Activated naive CD8-positive, alpha-beta T cell (primary cell): ENCODE results near the gene FAM90A1.
"Not testable (repeated sequence)": the region's sequence is repeated elsewhere in the genome, so short reads cannot be mapped to it uniquely, and the experiment has no call there.

ENCODE experiments used
- H3K27ac Mint-ChIP-seq: one replicate; pipeline ENCODE4 v1.8.0; 2021; ENCODE audit warnings: mixed read lengths
- H3K27me3 Mint-ChIP-seq: one replicate; pipeline ENCODE4 v1.8.0; 2021; ENCODE audit warnings: mixed read lengths
- H3K36me3 Mint-ChIP-seq: one replicate; pipeline ENCODE4 v1.8.0; 2021; ENCODE audit warnings: mixed read lengths
- H3K4me1 Mint-ChIP-seq: one replicate; pipeline ENCODE4 v1.8.0; 2021; ENCODE audit warnings: low read depth, mixed read lengths
- H3K4me3 Mint-ChIP-seq: one replicate; pipeline ENCODE4 v1.8.0; 2021; ENCODE audit warnings: mild to moderate bottlenecking, mixed read lengths
- H3K9me3 Mint-ChIP-seq: one replicate; pipeline ENCODE4 v1.8.0; 2021; ENCODE audit warnings: low read depth, mixed read lengths

FAM90A1 gene

GRCh38 chr12:8221844-8222243 is 5.6 kb downstream of the FAM90A1 start:
- not testable (repeated sequence) for H3K36me3 Mint-ChIP-seq, H3K27ac Mint-ChIP-seq, H3K4me1 Mint-ChIP-seq, H3K4me3 Mint-ChIP-seq, H3K27me3 Mint-ChIP-seq, H3K9me3 Mint-ChIP-seq

- not testable (repeated sequence) for H3K36me3 Mint-ChIP-seq, H3K9me3 Mint-ChIP-seq, H3K4me3 Mint-ChIP-seq, H3K4me1 Mint-ChIP-seq, H3K27ac Mint-ChIP-seq, H3K27me3 Mint-ChIP-seq
Measured at GRCh38 chr12:8221375-8221774, 6.0 kb downstream of the FAM90A1 start.

GRCh38 chr12:8218711-8219382 is 8.6 kb downstream of the FAM90A1 start:
- not testable (repeated sequence) for H3K36me3 Mint-ChIP-seq, H3K27ac Mint-ChIP-seq, H3K4me1 Mint-ChIP-seq, H3K9me3 Mint-ChIP-seq, H3K4me3 Mint-ChIP-seq, H3K27me3 Mint-ChIP-seq

DNA sequence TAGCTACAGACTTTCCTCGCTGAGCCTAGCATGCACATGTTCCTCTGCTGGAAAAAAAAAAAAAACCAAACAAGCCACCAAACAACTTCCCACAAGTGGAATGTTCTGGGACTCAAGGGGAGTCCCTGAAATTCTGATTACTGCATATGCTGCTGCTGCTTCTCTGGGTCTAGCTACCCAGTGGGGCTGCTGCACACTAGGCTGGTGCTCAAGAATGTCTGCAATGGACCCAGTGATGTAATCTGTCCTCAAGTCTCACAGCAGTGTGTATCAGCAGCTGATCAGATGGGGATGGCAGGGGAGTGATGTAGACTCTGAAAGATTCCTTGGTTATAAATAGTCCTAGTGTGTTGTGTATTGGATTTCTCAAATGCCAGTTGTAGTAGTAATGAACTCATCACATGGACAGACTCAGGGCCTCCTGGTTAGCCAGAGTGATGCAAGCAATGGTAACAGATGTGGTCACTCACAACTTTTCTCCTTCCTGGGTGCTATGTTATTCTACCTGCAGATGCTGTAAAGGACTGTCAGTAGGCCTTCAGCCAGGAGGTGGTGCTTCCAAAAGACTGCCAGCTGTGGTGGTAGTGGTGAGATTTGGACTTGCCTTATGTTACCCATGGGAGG is 29.6 kb downstream of the FAM90A1 start:
- H3K27me3 Mint-ChIP-seq, H3K4me1 Mint-ChIP-seq, H3K36me3 Mint-ChIP-seq, H3K9me3 Mint-ChIP-seq, H3K27ac Mint-ChIP-seq, H3K4me3 Mint-ChIP-seq: not testable (repeated sequence)

- H3K9me3 Mint-ChIP-seq, H3K36me3 Mint-ChIP-seq, H3K4me1 Mint-ChIP-seq, H3K27me3 Mint-ChIP-seq, H3K4me3 Mint-ChIP-seq, H3K27ac Mint-ChIP-seq: not testable (repeated sequence)
Measured at GRCh38 chr12:8188088-8188487, 39.3 kb downstream of the FAM90A1 start.

GRCh38 chr12:8184206-8184605 is 43.2 kb downstream of the FAM90A1 start:
- not testable (repeated sequence) for H3K9me3 Mint-ChIP-seq, H3K27ac Mint-ChIP-seq, H3K4me3 Mint-ChIP-seq, H3K27me3 Mint-ChIP-seq, H3K36me3 Mint-ChIP-seq
- peaks cover 12% of the 10 kb centered on the region for H3K4me1 Mint-ChIP-seq

DNA sequence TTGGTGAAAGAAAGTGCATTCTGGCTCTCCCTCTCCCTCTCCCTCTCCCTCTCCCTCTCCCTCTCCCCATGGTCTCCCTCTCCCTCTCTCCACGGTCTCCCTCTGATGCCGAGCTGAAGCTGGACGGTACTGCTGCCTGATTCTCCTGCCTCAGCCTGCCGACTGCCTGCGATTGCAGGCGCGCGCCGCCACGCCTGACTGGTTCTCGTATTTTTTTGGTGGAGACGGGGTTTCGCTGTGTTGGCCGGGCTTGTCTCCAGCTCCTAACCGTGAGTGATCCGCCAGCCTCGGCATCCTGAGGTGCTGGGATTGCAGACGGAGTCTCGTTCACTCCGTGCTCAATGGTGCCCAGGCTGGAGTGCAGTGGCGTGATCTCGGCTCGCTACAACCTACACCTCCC is 44.1 kb downstream of the FAM90A1 start:
- not testable (repeated sequence) for H3K9me3 Mint-ChIP-seq, H3K36me3 Mint-ChIP-seq, H3K4me3 Mint-ChIP-seq, H3K27ac Mint-ChIP-seq, H3K27me3 Mint-ChIP-seq
- peaks cover 12% of the 10 kb centered on the region for H3K4me1 Mint-ChIP-seq

GRCh38 chr12:8182923-8183322 is 44.5 kb downstream of the FAM90A1 start:
- H3K36me3 Mint-ChIP-seq, H3K27ac Mint-ChIP-seq, H3K4me3 Mint-ChIP-seq, H3K9me3 Mint-ChIP-seq, H3K27me3 Mint-ChIP-seq: not testable (repeated sequence)
- peaks cover 12% of the 10 kb centered on the region for H3K4me1 Mint-ChIP-seq

DNA sequence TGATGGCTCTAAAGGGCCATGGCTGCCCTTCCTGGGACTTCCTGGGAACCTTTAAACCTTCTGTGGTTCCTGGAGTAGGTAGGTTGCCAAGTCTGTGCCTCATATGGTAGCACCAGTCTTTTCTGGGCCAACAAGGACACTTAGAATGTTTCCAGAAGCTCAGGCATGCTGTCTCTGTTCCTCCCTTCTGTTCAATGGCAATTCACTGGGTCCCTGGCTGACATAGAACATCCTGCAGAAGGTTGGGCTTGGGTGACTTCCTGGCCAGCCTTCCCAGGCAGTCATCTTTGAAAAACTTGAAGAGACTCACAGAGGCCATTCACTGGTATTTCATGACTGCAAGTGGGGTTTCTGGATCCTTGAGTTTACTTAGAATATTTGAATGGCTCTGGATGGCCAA is 46.1 kb downstream of the FAM90A1 start:
- peak overlapping the region; percentile 78 for H3K4me3 Mint-ChIP-seq
- H3K9me3 Mint-ChIP-seq, H3K36me3 Mint-ChIP-seq, H3K27ac Mint-ChIP-seq, H3K27me3 Mint-ChIP-seq: not testable (repeated sequence)
- peaks cover 12% of the 10 kb centered on the region for H3K4me1 Mint-ChIP-seq

- H3K4me1 Mint-ChIP-seq = peaks cover 12% of the 10 kb centered on the region
- peak overlapping the region; percentile 82 for H3K4me3 Mint-ChIP-seq
- H3K27ac Mint-ChIP-seq = peak overlapping the region; percentile 54
- H3K9me3 Mint-ChIP-seq, H3K36me3 Mint-ChIP-seq, H3K27me3 Mint-ChIP-seq: not testable (repeated sequence)
Measured at GRCh38 chr12:8179989-8180585, 47.3 kb downstream of the FAM90A1 start.

GRCh38 chr12:8172911-8173310 is 54.5 kb downstream of the FAM90A1 start:
- not testable (repeated sequence) for H3K36me3 Mint-ChIP-seq, H3K4me3 Mint-ChIP-seq, H3K27me3 Mint-ChIP-seq, H3K4me1 Mint-ChIP-seq, H3K27ac Mint-ChIP-seq, H3K9me3 Mint-ChIP-seq
